22Rv1 (cell line): Measurements from ENCODE around the gene CD247.

Experiments used
- CTCF ChIP-seq: fragments of 450-650 bp; IDR thresholded peaks from 2 replicates; pipeline ENCODE4 v1.5.1; 2017; ENCODE audit warnings: mild to moderate bottlenecking
- ZFX ChIP-seq: fragments of 450-650 bp; IDR thresholded peaks from 2 replicates; pipeline ENCODE4 v1.6.1; 2017; ENCODE audit warnings: antibody characterized with exemption, borderline replicate concordance

DNA sequence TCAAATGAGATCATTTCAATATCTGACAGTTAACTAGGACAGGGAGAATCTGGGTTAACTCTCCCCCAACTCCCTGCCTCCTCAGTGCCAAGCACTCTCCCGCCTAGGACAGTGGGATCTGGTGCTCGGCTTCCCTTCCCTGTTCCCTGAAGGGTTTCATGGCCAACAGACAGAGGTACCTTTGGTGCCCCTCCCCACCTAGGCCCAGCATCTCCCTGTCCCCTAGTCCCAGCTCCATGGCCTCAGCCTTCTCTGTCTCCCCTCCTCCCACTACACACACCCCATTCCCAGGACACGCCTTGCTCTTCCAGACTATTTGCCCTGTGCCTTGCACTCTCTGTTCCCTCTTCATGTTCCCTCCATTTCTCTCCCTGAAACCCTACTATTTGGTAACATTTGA, 77.1 kb downstream of the CD247 start:
- no peak for TF ChIP-seq CTCF
- TF ChIP-seq ZFX = no peak
